Activated CD8-positive, alpha-beta memory T cell treated with anti-CD3 and anti-CD28 coated beads, Interleukin-2, amount 50 U/mL, for 1 hour (primary cell): ENCODE measurements around the gene ECT2L.
A peak's percentile ranks its signal among the peaks of the same experiment; 100 is the strongest.

Experiments used
- DNase-seq: peaks from one replicate; pipeline ENCODE4 v3.0.0-alpha.2; 2020; ENCODE audit errors: extremely low read depth

ECT2L gene, protein sequence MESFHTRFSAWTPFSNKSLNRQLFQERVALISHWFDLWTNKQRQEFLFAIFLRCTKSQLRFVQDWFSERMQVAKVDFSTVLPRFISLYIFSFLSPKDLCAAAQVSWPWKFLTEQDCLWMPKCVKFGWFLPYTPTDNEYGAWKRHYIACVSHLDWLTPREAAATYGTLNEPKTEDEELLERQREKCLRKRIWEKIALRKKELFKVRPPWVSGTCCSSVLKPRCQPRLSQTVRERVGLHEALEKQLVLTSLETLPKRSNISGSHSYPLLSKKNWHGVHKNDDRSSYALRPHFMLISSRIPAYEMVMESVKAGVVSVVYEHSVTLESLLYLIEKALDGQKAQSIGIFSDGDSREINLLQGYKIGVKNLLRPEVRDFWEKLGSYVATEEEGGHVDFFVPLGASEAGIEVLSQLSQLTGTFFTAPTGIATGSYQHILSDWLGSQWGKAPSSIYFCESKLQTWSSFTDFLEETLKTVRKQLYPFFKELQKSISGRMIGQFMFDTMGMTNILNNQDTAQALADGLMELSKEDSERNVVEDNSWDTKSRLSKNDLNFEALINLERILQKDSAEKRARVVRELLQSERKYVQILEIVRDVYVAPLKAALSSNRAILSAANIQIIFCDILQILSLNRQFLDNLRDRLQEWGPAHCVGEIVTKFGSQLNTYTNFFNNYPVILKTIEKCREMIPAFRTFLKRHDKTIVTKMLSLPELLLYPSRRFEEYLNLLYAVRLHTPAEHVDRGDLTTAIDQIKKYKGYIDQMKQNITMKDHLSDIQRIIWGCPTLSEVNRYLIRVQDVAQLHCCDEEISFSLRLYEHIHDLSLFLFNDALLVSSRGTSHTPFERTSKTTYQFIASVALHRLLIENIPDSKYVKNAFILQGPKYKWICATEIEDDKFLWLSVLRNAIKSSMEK

DNA sequence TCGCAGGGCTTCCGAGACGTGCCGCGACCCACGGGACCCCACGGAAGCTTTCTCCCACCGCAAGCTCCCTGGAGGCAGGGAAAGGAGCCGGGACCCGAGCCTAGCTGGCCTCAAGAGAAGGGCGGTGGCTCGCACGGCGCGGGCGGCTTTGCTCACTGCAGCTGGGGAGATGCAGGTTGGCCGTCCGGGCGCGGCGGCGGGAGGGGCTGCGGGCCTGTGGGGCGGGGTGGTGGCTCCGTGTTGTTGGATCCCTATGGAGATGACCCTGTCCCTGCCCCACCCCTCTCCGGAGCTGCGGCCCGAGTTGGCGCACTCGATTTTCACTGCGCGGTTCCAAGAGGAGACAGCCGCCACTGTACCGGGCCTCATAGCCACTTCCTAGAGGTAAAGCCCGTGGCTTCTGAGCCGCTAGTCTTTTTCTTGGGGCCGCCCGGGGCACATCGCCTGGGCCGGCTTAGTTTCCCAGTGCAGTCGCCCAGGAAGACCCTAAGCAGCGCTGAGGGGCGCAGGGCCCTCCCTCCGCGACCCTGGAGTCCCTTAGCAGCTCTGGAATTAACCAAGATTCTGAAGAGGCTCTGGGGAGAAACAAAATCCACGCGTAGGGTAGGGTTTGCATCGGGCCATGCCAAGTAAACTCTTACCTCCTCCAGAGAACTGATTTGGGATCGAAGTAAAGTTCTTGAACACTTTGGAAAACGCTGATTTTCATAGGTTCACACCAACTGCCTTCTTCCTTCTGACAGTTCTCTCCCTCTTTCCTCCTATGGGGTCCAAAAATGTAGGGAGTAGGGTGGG, at the start of gene ECT2L:
Gene ECT2L (plus strand): TSS at position 279 of the 795 bp plus-strand sequence. CDS start 17,188 bp downstream, outside the sequence.
- no peak for DNase-seq

DNA sequence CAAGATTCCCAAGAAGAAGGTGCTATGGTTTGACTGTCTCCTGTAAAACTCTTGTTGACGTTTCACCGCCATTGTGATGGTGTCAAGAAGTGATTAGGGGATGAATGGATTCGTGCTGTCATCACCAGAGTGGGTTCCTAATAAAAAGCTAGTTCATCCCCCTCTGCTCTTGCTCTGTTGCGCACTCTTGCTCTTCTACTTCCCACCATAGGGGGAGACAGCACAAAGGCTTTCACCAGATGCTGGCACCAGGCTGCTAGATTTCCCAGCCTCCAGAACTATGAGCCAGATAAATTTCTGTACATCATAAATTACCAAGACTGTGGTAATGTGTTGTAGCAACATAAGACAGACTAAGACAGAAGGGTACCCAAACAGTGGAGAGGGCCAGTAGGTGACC, 43.9 kb upstream of the ECT2L start:
- no peak for DNase-seq

DNA sequence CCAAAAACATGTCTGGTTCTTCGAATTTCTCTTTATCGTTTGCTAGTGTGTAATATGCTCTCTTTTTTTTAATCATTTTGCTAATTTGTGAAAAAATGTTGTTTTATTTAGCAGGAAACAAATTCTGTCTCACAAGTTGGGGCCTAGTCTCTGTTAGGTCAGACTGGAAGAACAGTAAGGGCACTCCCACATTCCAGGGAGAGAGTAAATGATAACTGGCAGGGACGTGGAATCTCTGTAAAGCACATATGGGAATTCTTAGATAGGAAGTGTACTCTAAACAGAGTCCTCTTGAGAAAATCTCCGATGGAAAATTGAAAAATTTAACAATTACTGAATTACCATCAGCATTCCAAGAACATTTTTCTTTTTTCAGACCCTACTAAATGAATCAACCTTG, 38.8 kb upstream of the ECT2L start:
- DNase-seq = no peak

DNA sequence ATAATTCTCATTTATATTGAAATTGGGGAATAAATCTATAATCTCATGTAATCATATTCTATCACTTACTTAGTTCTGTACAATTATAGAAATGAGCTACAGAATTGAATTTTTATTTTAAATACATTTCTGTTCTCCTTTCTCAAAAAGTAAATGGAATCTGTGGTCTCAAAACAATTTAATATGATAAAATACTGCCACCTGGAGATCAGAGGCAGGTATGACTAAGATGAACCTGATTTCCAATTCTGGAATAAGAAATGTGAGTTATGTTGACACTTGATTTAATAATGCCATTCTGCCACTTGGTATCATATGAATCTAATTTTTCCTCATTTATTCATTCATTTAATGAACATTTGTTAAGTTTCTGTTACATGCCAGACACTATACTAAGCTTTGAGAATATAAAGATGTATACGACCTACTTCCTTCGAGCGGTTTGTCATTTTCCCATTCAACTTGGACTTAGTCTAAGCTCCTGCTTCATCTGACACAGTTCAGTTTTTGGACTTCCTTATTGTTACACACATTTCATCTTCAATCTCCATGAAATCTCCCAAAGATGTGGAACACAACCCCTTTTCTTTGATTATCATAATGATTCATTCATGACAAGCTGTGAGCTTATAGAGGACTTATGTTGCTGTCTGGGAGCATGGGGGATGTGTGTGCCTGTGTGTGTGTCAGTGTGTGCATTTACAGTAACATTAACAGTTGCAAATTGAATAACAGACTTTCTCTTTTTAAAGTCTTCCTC, 29.8 kb upstream of the ECT2L start:
- DNase-seq = no peak

DNA sequence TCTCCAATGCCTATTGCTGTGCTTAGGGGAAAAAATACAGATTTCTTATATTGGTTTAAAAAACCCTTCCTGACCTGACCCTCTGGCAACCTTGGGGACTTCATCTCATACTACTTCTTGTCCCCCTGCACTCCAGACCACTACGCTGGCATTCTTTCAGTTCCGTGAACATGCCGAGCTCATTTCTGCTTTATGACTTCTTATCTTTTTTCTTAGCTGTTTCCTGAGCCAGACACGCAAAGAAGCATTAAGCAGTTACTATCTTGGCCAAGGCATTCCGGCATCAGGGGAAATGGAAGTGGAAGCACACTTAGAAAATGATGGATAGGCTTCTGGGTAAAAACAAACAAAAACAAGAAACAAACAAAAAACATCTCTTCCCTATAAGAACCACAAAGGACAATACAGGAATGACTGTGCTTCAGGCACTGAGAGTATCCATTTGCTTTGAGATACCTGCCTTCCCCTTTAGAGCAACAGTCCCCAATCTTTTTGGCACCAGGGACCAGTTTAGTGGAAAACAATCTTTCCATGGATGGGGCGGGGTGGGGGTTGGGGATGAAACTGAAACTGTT, 26.7 kb upstream of the ECT2L start:
- DNase-seq = no peak

DNA sequence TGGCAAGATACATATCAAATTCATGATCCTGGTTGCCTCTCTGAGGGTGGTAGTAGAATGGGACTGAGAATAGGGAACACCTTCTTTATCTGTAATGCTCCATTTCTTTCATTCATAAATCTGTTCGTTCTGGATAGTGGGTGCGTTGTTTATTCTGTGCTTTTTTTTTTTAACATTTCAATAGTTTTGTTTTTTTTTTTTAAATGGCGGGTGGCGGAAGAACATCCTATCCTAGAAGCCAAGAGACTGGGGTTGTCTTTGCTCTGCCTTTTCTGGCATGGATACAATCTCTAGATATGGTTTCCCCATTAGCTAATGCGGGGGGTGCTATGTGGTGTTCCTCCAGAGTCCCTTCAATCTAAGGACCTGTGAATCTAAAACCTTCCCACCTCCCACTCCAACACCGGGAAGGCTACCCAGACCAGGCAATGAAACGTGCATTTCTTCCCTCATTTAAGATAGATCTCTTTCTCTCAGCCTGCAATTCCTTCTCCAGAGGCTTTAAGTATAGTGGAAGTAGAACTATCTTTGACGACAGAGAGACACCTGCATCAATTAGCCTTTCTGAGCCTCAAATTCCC, 23.2 kb upstream of the ECT2L start:
- DNase-seq = no peak

DNA sequence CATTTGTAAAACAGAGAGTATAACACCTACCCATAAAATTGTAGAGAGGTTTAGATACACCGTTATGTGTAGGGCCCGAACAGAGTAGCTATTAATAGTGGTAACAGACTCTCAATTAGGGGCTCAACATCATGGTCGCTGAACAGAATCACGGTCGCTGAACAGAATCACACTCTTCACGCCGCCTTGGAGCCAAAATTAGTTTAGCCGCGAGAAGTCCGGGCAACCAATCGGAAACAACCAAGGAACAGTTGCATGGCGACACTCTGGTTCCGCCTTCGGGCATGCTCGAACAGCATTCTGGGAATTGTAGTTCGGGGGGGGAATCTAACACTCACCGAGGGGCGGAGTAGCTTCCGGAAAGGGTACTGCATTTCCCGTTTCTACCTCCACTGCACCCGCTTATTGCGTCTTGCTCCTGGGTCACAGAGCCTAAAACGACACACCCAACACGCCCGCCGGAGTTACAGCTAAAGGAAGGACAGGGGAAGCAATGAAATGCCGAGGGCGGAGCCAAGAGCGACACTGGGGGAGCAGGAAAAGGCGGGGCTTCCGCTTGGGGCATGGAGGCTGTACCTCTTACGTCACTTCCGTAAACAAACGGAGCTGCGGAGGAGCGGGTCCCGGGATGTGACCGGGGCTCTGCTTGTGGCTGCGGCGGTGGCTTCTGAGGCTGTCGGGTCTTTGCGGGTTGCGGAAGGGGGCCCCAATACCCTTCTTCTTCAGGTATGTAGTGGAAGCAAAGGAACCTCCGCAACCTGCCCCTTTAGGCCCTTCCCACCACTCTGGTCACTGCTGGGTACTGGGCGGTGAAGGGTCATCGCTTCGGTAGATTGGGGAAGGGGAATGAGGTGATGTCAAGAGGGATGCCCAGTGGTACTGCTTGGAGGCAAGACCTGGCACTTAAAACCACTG, 22.5 kb upstream of the ECT2L start, which contains the start of gene CCDC28A:
Gene CCDC28A (plus strand): TSS at position 593 of the 915 bp plus-strand sequence. CDS start 2,352 bp downstream, outside the sequence.
- DNase-seq = peak; percentile 88

DNA sequence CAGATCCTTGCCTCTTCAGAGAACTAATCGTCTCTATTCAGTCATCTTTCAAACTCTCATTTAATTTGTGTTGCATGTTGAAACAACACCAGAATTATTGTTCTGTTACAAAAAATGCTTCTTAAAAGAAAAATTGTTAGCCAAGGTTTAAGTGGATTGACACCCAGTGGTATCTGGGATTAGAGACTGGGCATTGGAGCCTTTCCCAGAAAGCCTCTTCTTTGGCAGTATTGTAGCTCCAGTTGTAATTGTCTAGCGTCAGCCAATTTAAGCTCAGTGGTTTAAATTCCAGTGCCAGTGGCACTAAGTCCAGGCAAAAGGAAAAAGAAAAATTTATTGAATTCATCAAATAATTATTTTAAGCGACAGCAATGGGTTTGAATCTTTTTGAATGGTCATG, 21.5 kb upstream of the ECT2L start:
- no peak for DNase-seq

DNA sequence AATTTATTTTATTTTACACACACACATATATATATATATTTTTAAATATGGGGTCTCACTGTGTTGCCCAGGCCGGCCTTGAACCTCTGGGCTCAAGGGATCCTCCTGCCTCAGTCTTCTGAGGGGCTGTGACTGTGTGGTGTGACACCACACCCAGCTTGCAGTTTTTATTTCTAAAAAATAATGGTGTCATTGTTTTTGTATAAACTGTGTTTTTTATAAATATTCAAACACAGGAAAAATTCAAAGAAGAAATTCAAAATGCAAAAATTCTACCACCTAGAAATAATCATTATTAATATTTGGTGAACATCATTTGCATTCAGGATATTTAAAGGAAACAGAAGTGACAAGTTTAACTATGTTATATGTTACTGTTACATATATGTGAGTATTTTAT, 19.2 kb upstream of the ECT2L start:
- DNase-seq = no peak

DNA sequence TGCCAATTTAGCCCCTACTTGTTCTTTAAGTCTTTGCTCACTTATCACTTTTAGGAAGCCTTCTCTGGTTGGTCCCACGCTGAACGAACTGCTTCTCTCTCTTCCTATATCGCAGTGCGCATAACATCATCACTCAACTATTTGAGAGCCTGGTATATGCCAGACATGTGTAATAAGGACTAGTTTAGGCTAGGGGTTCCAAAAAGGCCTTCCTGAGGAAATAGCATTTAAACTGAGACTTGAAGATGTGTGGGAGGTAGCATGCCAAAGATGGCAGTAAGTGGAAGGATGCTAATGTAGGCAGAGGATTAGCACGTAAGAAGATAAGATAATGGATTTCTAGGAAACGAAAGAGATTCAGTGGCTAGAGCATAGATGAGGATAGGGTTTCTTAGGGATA, 17.6 kb upstream of the ECT2L start:
- no peak for DNase-seq

DNA sequence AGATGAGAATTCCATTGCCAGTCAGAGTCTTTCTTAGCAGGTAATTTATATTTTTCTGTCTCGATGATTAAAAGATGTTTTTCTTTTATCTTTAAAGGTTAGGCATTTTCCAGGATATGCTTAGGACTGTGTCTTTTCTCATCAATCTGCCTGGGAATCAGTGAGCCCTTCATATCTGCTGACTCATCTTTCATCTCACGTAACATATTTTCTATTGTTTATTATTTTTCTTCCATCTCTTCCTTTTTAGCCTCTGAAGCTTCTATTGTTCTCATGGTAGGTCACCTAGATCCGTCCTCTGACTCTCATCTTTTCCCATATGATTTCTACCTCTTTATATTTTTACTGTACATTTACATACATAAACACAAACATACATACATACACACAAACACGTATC, 13.6 kb upstream of the ECT2L start:
- DNase-seq = no peak

DNA sequence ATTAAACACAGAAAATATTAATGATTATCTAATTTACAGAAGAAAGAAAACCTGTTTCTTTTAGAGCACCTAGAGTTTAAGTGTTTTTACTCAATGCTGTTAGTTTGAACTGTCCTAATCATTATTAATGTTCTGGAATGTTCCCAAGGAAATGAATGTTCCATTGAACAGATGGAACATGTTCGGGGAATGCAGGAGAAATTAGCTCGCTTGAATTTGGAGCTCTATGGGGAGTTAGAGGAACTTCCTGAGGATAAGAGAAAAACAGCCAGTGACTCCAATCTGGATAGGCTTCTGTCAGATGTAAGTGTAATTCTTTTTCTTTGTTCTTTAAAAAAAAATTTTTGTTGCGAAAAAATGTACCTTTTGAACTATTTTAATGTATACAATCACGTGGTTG, 10.8 kb upstream of the ECT2L start:
- no peak for DNase-seq

DNA sequence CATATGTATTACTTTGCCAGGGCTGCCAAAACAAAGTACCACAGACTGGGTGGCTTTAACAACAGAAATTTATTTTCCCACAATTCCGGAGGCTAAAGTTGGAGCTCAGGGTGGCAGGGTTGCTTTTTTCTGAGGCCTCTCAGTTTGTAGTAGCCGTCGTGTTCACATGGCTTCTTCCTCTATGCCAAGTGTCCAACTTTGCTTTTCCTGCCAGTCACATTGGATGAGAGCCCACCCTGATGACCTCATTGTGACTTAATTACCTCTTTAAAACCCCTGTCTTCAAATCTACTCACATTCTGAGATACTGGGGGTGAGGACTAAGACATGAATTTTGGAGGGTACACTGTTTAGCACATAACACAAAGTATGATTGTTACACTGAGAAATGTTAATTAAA, 9.9 kb upstream of the ECT2L start:
- no peak for DNase-seq

DNA sequence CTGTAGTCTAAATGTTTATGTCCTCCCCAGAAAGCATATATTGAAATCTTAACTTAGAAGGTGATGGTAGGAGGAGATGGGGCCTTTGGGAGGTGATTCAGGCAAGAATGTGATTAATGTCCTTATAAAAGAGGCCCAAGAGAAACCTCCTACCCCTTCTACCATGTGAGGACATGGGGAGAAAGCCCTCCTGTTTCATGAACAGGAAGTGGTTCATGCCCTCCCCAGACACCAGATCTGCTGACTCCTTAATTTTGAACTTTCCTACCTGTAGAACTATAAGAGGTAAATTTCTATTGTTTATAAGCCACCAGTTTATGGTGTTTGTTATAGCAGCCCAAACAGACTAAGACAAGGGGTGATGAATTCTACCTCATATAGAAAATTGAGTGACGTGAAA, 8.7 kb upstream of the ECT2L start:
- DNase-seq = no peak

DNA sequence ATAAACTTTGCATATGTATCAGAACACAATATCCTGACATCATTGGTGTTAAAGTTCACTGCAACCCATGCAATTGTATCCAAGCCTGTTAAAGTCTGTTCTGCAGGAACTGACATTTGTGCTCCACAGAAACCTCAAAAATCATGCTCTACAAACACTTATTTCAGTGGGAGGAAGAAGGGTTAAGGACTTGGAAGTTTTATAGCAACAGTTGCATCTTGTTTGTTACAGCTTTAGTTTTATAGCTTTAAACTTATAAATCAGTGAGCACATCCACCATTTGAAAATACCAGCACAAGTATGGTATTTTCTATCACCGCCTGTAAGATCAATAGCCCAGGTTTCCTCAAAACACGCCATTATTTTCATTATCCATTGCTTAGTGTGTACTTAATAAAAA, 884 bp downstream of the ECT2L start:
- DNase-seq = no peak

DNA sequence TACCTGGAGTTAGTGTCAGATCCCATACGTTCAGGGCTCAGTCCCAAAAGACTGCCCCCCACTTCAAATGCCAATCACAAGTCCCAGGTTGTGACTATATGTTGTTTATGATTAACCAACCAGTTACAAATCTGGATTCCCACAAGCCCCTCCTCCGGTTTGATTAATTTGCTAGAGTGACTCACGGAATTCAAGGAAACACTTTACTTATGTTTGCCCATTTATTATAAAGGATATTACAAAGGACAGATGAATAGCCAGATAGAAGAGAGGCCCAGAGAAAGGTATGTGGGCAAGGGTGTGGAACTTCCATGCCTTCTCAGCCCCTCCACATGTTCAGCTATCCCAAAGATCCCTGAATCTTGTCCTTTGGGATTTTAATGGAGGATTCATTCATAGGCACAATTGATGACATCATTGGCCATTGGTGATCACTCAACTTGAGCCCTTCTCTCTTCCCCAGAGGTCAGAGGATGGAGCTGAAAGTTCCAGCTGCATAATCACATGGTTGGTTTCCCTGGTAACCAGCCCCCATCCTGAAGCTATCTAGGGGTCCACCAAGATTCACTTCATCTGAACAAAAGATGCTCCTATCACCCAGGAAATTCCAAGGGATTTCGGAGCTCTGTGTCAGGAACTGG, 2.0 kb downstream of the ECT2L start:
- no peak for DNase-seq

DNA sequence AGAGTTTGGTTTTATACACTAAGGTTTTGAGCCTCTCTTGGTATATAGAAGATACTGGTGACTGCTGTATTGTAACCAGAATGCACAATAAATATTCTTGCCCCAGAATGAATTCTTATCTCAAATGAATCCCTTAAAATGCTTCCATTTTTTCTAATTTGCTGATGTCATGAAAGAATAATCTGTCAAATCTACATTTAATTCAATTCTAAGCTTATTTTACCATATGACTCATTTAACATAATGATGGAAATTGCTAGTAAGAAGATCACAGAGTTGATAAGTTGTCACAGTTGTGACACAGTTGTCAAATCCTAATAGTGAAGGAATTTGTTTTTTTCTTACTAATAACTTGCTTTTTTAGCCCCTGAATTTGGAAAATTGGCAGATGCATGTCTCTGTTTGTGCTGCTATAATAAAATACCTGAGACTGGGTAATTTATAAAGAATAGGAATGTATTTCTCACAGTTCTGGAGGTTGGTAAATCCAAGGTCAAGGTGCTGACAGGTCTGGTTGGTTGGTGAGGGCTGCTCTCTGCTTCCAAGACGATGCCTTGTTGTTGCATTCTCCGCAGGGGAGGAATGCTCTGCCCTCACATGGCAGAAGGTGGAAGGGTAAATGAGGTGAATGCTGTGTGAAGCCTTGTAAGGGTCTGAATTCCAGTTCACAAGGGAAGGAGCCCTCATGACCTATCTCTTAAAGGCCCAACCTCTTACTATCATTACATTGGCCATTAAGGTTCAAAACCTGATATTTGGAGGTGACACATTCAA, 4.7 kb downstream of the ECT2L start:
- DNase-seq = no peak

DNA sequence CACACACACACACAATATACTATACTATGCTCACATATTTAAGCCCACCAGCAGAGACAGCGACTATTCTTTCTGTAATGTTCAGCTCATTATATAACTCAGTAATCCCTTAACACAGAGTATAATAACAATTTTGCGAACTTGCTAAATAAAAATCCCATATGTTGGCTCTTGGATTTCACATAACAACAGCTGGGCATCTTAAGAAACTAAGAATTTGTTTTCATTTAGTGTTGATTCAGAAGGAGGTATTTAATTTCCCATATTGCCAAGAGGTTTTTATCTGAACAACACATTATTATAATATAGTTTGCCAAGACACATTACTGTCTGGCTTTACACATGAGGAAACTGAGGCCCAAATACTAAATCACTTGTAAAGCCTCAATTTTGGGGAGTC, 7.4 kb downstream of the ECT2L start:
- no peak for DNase-seq
